Hepatocyte (in vitro differentiated cells): Measurements from ENCODE around the gene MTMR3. TPM values are rescaled to one million over a fixed set of nuclear protein-coding genes. Genes with fewer than 3 reads are reported as not detected.
"Not testable (repeated sequence)": the region's sequence is repeated elsewhere in the genome, so short reads cannot be mapped to it uniquely, and the experiment has no call there.

Experiments used
- DNase-seq: peaks from one replicate; pipeline ENCODE4 v3.0.0-alpha.2; 2016; ENCODE audit warnings: low spot score
- H2AFZ ChIP-seq: fragments of 200-600 bp; sonication (generic); 2 replicates; pipeline ENCODE4 v1.6.0; 2016; ENCODE audit warnings: antibody characterized with exemption, mild to moderate bottlenecking
- H3K27ac ChIP-seq: fragments of 200-600 bp; sonication (generic); 2 replicates; pipeline ENCODE4 v1.5.1; 2016; ENCODE audit warnings: mild to moderate bottlenecking
- H3K27me3 ChIP-seq: fragments of 200-600 bp; sonication (generic); 2 replicates; pipeline ENCODE4 v1.6.1; 2016
- H3K36me3 ChIP-seq: fragments of 200-600 bp; sonication (generic); replicated peaks from 2 replicates; pipeline ENCODE4 v1.5.1; 2016; ENCODE audit warnings: low read depth; ENCODE audit not compliant: insufficient read depth
- H3K4me1 ChIP-seq: fragments of 200-600 bp; sonication (generic); 2 replicates; pipeline ENCODE4 v1.5.1; 2016; ENCODE audit warnings: mild to moderate bottlenecking, moderate library complexity; ENCODE audit not compliant: insufficient read depth
- H3K4me2 ChIP-seq: fragments of 200-600 bp; sonication (generic); 2 replicates; pipeline ENCODE4 v1.6.0; 2016
- H3K4me3 ChIP-seq: fragments of 200-600 bp; sonication (generic); 2 replicates; pipeline ENCODE4 v1.5.1; 2016; ENCODE audit warnings: mild to moderate bottlenecking
- H3K79me2 ChIP-seq: fragments of 200-600 bp; sonication (generic); 2 replicates; pipeline ENCODE4 v1.6.0; 2017; ENCODE audit warnings: mild to moderate bottlenecking
- H3K9me2 ChIP-seq: fragments of 200-600 bp; sonication (generic); replicated peaks from 2 replicates; pipeline ENCODE4 v1.6.0; 2017; ENCODE audit warnings: mild to moderate bottlenecking; ENCODE audit not compliant: insufficient read depth
- H3K9me3 ChIP-seq: fragments of 200-600 bp; sonication (generic); 2 replicates; pipeline ENCODE4 v1.5.1; 2016; ENCODE audit warnings: low read depth, mild to moderate bottlenecking
- H4K20me1 ChIP-seq: fragments of 200-600 bp; sonication (generic); 2 replicates; pipeline ENCODE4 v1.6.0; 2016; ENCODE audit warnings: mild to moderate bottlenecking; ENCODE audit not compliant: insufficient read depth, poor library complexity, severe bottlenecking
- EZH2 ChIP-seq: fragments of 200-600 bp; sonication (generic); IDR thresholded peaks from 2 replicates; pipeline ENCODE4 v1.6.1; 2016; ENCODE audit warnings: antibody characterized with exemption, mild to moderate bottlenecking, borderline replicate concordance
- EZH2phosphoT487 ChIP-seq: fragments of 200-600 bp; sonication (generic); IDR thresholded peaks from one replicate; pipeline ENCODE4 v1.6.1; 2018; ENCODE audit warnings: antibody characterized with exemption, mild to moderate bottlenecking, low read depth, moderate library complexity; ENCODE audit not compliant: unreplicated experiment, severe bottlenecking
- WGBS: methylation state at CpG from one replicate; pipeline ENCODE4 v1.1.6; 2016; ENCODE audit warnings: low lambda C conversion rate; ENCODE audit errors: missing lambda C conversion rate; 5-methylcytosine and 5-hydroxymethylcytosine counted together
- polyA plus RNA-seq: library from polyadenylated mRNA; unstranded; fragments of >200 nt; fragmentation: Nextera tagmentation; extraction: Ambion mirVana; gene quantifications from 2 replicates; pipeline ENCODE4 v1.2.1, GENCODE V29; 2016
- total RNA-seq: library from RNA; depleted of rRNA; stranded (reverse); fragments of >200 nt; gene quantifications from 2 replicates; pipeline ENCODE4 v1.2.3, GENCODE V29; 2014
- TF ChIP-seq, protein P1 (sequence below): fragments of 200-600 bp; sonication (generic); IDR thresholded peaks from 2 replicates; pipeline ENCODE4 v1.5.1; 2016; ENCODE audit warnings: antibody characterized with exemption, mild to moderate bottlenecking; ENCODE audit not compliant: poor library complexity

Gene MTMR3
- total and polyA plus RNA-seq, 2 experiments from 2014 or later: 16.2 to 42.7 TPM

DNA sequence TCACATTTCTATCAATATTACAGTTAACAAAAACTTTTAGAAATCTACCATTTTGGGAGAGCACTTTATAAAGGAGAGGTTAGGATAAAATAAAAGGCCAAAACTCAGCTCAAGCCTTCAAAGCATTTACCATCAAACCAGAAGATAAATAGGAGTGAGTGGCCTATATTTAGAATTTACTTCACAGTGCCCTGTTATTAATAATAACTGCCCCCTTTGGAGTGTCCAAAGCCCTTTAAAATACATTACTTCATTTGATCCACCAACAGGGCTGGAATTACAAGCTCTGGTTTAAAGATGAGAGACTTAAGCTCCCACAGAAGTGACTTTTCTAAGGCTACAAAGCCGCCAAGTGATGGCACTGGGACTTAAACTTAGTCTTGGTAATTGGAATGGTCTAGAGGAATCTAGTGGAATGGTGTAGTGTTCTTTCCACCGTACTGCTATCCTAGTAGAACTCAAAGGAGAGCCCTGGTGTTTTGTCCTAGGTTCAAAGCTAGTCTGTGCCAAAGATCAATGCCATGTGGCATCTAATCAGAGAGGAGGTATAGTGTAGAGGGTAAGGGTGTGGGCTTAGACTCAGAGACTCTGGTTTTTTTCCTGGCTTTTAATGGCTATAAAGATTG, 21.2 kb upstream of the MTMR3 start:
- TF ChIP-seq EZH2: no peak
- no peak for TF ChIP-seq EZH2phosphoT487
- TF ChIP-seq, protein P1, sequence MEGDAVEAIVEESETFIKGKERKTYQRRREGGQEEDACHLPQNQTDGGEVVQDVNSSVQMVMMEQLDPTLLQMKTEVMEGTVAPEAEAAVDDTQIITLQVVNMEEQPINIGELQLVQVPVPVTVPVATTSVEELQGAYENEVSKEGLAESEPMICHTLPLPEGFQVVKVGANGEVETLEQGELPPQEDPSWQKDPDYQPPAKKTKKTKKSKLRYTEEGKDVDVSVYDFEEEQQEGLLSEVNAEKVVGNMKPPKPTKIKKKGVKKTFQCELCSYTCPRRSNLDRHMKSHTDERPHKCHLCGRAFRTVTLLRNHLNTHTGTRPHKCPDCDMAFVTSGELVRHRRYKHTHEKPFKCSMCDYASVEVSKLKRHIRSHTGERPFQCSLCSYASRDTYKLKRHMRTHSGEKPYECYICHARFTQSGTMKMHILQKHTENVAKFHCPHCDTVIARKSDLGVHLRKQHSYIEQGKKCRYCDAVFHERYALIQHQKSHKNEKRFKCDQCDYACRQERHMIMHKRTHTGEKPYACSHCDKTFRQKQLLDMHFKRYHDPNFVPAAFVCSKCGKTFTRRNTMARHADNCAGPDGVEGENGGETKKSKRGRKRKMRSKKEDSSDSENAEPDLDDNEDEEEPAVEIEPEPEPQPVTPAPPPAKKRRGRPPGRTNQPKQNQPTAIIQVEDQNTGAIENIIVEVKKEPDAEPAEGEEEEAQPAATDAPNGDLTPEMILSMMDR: no peak
- Histone ChIP-seq H3K27ac (no peak overlapping the region), H3K9me2 (no peaks in the 10 kb centered on the region), H3K36me3 (no peaks in the 10 kb centered on the region), H3K9me3 (no peaks in the 10 kb centered on the region), H4K20me1 (no peaks in the 10 kb centered on the region), H3K79me2 (no peaks in the 10 kb centered on the region), H2AFZ (no peak overlapping the region), H3K27me3 (no peaks in the 10 kb centered on the region), H3K4me3 (no peak overlapping the region), H3K4me2 (no peak overlapping the region), H3K4me1 (no peaks in the 10 kb centered on the region)
- 80% methylated on average over 2 of the region's 2 CpGs for WGBS
- DNase-seq: no peak

DNA sequence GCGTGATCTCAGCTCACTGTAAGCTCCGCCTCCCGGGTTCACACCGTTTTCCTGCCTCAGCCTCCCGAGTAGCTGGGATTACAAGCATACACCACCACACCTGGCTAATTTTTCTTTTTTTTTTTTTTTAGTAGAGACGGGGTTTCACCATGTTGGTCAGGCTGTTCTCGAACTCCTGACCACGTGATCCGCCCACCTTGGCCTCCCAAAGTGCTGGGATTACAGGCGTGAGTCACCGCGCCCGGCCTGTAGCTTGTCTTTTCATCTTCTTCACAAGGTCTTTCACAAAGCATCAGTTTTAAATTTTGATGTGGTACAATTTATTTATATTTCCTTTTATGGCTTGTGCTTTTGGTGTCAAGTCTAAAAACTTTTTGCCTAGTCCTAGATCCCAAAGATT, 17.4 kb upstream of the MTMR3 start:
- not testable (repeated sequence) for H3K36me3 ChIP-seq, DNase-seq, H3K9me2 ChIP-seq, H3K4me3 ChIP-seq, H2AFZ ChIP-seq, H3K9me3 ChIP-seq, H4K20me1 ChIP-seq, H3K27me3 ChIP-seq, H3K27ac ChIP-seq, H3K4me1 ChIP-seq, H3K79me2 ChIP-seq, H3K4me2 ChIP-seq
- 94% methylated on average over 12 of the region's 13 CpGs for WGBS

DNA sequence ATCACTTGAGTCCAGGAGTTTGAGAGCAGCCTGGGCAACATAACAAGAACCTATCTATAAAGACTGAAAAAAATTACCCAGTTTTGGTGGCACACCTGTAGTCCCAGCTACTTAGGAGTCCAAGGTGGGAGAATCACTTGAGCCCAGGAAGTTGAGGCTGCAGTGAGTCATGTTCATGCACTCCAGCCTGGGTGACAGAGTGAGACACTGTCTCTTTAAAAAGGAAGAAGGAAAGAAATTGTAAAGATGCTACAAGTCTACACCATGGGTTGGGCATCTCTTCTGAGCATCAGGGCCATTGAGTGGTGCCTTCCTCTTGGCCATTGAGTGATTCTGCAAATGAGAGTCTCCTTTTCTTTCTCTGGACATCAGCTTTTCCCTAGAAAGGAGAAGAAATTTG, 15.7 kb upstream of the MTMR3 start:
- no peaks in the 10 kb centered on the region for H3K27me3 ChIP-seq
- H3K9me3 ChIP-seq: no peaks in the 10 kb centered on the region
- H3K4me3 ChIP-seq: no peak overlapping the region
- no peak overlapping the region for H2AFZ ChIP-seq
- no peak for DNase-seq
- H3K4me2 ChIP-seq: no peak overlapping the region
- no peak overlapping the region for H3K27ac ChIP-seq
- no peaks in the 10 kb centered on the region for H3K79me2 ChIP-seq
- H4K20me1 ChIP-seq: no peaks in the 10 kb centered on the region
- H3K36me3 ChIP-seq: no peaks in the 10 kb centered on the region
- no peak for TF ChIP-seq EZH2
- no peak for TF ChIP-seq EZH2phosphoT487
- H3K4me1 ChIP-seq: peaks cover 2% of the 10 kb centered on the region
- no peaks in the 10 kb centered on the region for H3K9me2 ChIP-seq

DNA sequence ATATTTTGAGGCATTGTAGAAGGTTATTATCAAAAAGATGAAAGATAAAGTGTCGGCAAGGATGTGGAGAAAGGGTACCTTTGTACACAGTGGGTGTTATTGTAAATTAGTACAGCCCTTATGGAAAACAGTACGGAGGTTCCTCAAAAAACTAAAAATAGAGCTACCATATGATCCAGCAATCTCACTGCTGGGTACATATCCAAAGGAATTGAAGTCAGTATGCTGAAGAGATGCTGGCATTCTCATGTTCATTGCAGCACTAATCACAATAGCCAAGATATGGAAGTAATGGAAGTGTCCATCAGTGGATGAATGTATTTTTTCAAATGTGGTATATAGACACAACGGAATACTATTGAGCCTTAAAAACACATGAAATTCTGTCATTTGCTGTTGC, 15.1 kb upstream of the MTMR3 start:
- Histone ChIP-seq H3K9me2 (no peaks in the 10 kb centered on the region), H3K79me2 (no peaks in the 10 kb centered on the region), H2AFZ (no peak overlapping the region), H3K27ac (no peak overlapping the region), H3K4me2 (no peak overlapping the region), H4K20me1 (no peaks in the 10 kb centered on the region), H3K9me3 (no peaks in the 10 kb centered on the region), H3K27me3 (no peaks in the 10 kb centered on the region), H3K36me3 (no peaks in the 10 kb centered on the region), H3K4me3 (no peak overlapping the region), H3K4me1 (peaks cover 2% of the 10 kb centered on the region)
- TF ChIP-seq EZH2phosphoT487 (no peak), EZH2 (no peak)
- TF ChIP-seq, protein P1: no peak
- DNase-seq: no peak
- WGBS: 83% methylated on average over 3 of the region's 3 CpGs
